Stimulated activated CD8-positive, alpha-beta memory T cell treated with anti-CD3 and anti-CD28 coated beads, Interleukin-15, amount 100 ng/mL, for 24 hours (primary cell): ENCODE results near the gene SVEP1.

Experiments used
- DNase-seq: peaks from one replicate; pipeline ENCODE4 v3.0.0-alpha.2; 2020; ENCODE audit warnings: low read depth

The SVEP1 gene

DNA sequence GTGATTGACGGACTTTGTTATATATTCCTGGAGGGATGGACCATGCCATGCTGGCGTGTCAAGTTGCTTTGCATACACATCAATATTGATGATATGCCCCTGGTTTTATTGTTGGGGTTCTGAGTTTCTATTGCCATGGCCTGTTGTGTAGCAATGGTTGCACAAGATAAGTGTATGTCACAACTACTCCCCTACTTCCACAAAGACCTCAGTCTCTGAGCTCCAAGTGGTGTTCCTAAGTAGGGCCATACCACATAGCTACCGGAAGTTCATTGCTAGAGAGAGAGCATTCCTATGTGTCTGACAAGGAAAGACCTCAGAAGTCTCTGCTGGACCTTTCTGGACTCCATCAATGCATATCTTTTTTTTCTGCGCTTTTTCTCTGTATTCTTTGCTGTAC, 261.6 kb downstream of the SVEP1 start:
- DNase-seq: no peak

DNA sequence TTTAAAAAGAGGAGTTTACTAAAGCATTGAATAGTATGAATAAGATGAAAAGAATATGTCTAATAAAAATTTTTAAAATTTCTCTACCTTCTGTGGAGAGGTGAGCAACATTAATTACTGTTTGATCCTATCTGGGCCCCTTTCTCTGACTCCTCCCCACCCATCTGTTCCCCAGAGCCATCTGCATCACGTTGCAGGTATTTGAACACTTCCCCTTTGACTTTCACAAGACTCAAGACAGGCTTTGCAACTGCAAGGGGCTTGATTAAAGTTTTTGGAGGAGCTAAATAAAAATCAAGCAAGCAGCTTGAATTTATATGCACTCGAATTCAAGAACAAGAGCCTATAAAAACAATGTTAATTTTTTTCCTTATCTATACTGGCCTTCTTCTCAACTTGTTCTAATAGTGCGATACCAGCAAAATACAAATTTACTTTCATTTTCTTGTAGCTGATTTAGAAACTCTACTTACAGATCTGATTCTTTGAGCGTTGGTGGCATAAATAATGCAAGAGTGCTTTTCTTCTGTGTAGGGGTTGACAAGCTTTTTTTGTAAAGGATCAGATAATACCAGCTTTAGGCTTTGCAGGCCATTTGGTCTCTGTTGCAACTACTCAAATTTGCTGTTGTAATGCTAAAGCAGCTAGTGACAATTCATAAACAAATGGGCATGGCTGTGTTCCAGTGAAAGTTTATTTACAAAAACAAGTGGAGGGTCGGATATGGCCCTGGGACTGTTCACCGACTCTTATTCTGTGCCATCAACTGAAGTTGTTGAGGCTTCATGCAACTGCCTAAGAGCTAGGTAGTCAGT, 263.1 kb downstream of the SVEP1 start:
- DNase-seq: no peak
